Jurkat, Clone E6-1 (cell line): ENCODE measurements around the gene RFX8.
"Not testable (repeated sequence)": the region's sequence is repeated elsewhere in the genome, so short reads cannot be mapped to it uniquely, and the experiment has no call there.

Source experiments
- DNase-seq: peaks from one replicate; pipeline ENCODE4 v3.0.0-alpha.2; 2011; ENCODE audit warnings: low read depth, low spot score
- H3K4me3 ChIP-seq: 2 replicates; pipeline ENCODE4 v1.5.1; 2011; ENCODE audit warnings: mild to moderate bottlenecking, low read length, control low read depth, moderate library complexity

The RFX8 gene

GRCh38 chr2:101362316-101362715 is 112.6 kb downstream of the RFX8 start:
- H3K4me3 ChIP-seq = no peak overlapping the region
- no peak for DNase-seq

GRCh38 chr2:101361522-101361921 is 113.4 kb downstream of the RFX8 start:
- no peak for DNase-seq
- H3K4me3 ChIP-seq = no peak overlapping the region

- DNase-seq = no peak
- H3K4me3 ChIP-seq = no peak overlapping the region
These were observed 113.8 kb downstream of the RFX8 start for GRCh38 chr2:101361121-101361520.

GRCh38 chr2:101360232-101360631 is 114.7 kb downstream of the RFX8 start:
- DNase-seq = no peak
- H3K4me3 ChIP-seq = no peak overlapping the region

- no peak overlapping the region for H3K4me3 ChIP-seq
- DNase-seq = no peak
These were observed 115.4 kb downstream of the RFX8 start for GRCh38 chr2:101359410-101359954.

- H3K4me3 ChIP-seq = no peak overlapping the region
- no peak for DNase-seq
These were observed 117.5 kb downstream of the RFX8 start for GRCh38 chr2:101357376-101357775.

- DNase-seq = no peak
- H3K4me3 ChIP-seq = no peak overlapping the region
These were observed 118.4 kb downstream of the RFX8 start for GRCh38 chr2:101356521-101356920.

GRCh38 chr2:101356055-101356454 is 118.9 kb downstream of the RFX8 start:
- DNase-seq = no peak

GRCh38 chr2:101355401-101356054 is 119.4 kb downstream of the RFX8 start:
- no peak overlapping the region for H3K4me3 ChIP-seq
- DNase-seq = no peak

More at GRCh38 chr2:101356055-101356454, 118.9 kb downstream of the RFX8 start:
- H3K4me3 ChIP-seq = no peak overlapping the region

GRCh38 chr2:101354420-101355311 is 120.2 kb downstream of the RFX8 start:
- no peak overlapping the region for H3K4me3 ChIP-seq
- DNase-seq = no peak

- not testable (repeated sequence) for DNase-seq, H3K4me3 ChIP-seq
These were observed 122.3 kb downstream of the RFX8 start for GRCh38 chr2:101352631-101353030.

GRCh38 chr2:101351207-101351606 is 123.7 kb downstream of the RFX8 start:
- H3K4me3 ChIP-seq = no peak overlapping the region
- no peak for DNase-seq

- peak; percentile 31 for DNase-seq
- H3K4me3 ChIP-seq = no peak overlapping the region
These were observed 124.8 kb downstream of the RFX8 start for GRCh38 chr2:101349893-101350662.

- DNase-seq = no peak
- no peak overlapping the region for H3K4me3 ChIP-seq
These were observed 126.0 kb downstream of the RFX8 start for GRCh38 chr2:101348883-101349282.
